Keratinocyte (primary cell): ENCODE results near the gene ZNF664. TPM values are rescaled to one million over a fixed set of nuclear protein-coding genes. Genes with fewer than 3 reads are reported as not detected.

ENCODE experiments used
- DNase-seq: peaks from one replicate; pipeline ENCODE4 v3.0.0-alpha.2; 2011; ENCODE audit warnings: low read depth, missing footprints, low spot score
- FAIRE-seq: peaks from 2 replicates; lab custom pipeline; 2011; peaks lifted over from hg19 to GRCh38; lab: Jason Lieb, UNC
- H2AFZ ChIP-seq: 2 replicates; pipeline ENCODE4 v1.6.0; 2012; ENCODE audit warnings: low read length, control low read depth, inconsistent platforms; ENCODE audit not compliant: control insufficient read depth
- H3K27ac ChIP-seq: 2 replicates; pipeline ENCODE4 v1.5.1; 2011; ENCODE audit warnings: low read length; ENCODE audit not compliant: control insufficient read depth, insufficient read depth
- H3K27me3 ChIP-seq: 3 replicates; pipeline ENCODE4 v1.6.0; 2011; ENCODE audit warnings: low read length; ENCODE audit not compliant: control insufficient read depth, insufficient read depth; ENCODE audit errors: extremely low read depth
- H3K36me3 ChIP-seq, 2 experiments: 2 replicates in 1 of 2; 3 replicates in 1 of 2; pipeline ENCODE4 v1.5.1; 2011; ENCODE audit warnings: low read length in 2 of 2, mild to moderate bottlenecking in 1 of 2; ENCODE audit not compliant: control insufficient read depth in 2 of 2, insufficient read depth in 2 of 2; ENCODE audit errors: extremely low read depth in 1 of 2
- H3K4me1 ChIP-seq: 3 replicates; pipeline ENCODE4 v1.5.1; 2011; ENCODE audit warnings: low read length; ENCODE audit not compliant: control insufficient read depth, insufficient read depth; ENCODE audit errors: extremely low read depth
- H3K4me2 ChIP-seq: 3 replicates; pipeline ENCODE4 v1.6.0; 2011; ENCODE audit warnings: low read depth, low read length; ENCODE audit not compliant: control insufficient read depth, insufficient read depth; ENCODE audit errors: extremely low read depth
- H3K4me3 ChIP-seq, 3 experiments: fragments of 200-600 bp in 1 of 3; sonication (generic) in 1 of 3; 2 replicates in 2 of 3; 3 replicates in 1 of 3; pipeline ENCODE4 v1.5.1; 2011 to 2016; ENCODE audit warnings: low read length in 3 of 3, mild to moderate bottlenecking in 3 of 3, control low read depth in 2 of 3, inconsistent platforms in 1 of 3, low read depth in 1 of 3, mixed read lengths in 1 of 3, mixed run types in 1 of 3, moderate library complexity in 1 of 3; ENCODE audit not compliant: control insufficient read depth in 2 of 3, insufficient read depth in 2 of 3; ENCODE audit errors: extremely low read depth in 1 of 3
- H3K79me2 ChIP-seq: 2 replicates; pipeline ENCODE4 v1.6.0; 2012; ENCODE audit warnings: low read length; ENCODE audit not compliant: control insufficient read depth, insufficient read depth
- H3K9ac ChIP-seq: 3 replicates; pipeline ENCODE4 v1.6.0; 2011; ENCODE audit warnings: low read length; ENCODE audit not compliant: control insufficient read depth, insufficient read depth; ENCODE audit errors: extremely low read depth
- H3K9me1 ChIP-seq: 3 replicates; pipeline ENCODE4 v1.6.0; 2011; ENCODE audit warnings: low read length; ENCODE audit not compliant: control insufficient read depth, insufficient read depth; ENCODE audit errors: extremely low read depth
- H3K9me3 ChIP-seq: 2 replicates; pipeline ENCODE4 v1.5.1; 2012; ENCODE audit warnings: low read depth, low read length; ENCODE audit not compliant: control insufficient read depth
- H4K20me1 ChIP-seq: 3 replicates; pipeline ENCODE4 v1.6.0; 2011; ENCODE audit warnings: low read length; ENCODE audit not compliant: control insufficient read depth, insufficient read depth; ENCODE audit errors: extremely low read depth
- EZH2 ChIP-seq: IDR thresholded peaks from one replicate; pipeline ENCODE4 v1.6.1; 2012; ENCODE audit warnings: inconsistent platforms, mild to moderate bottlenecking, low read length, moderate library complexity
- dilution Hi-C: fragments of 300-500 bp; cut with MboI; formaldehyde crosslinking; loops from one replicate; pipeline ENCODE4 v1.7.0; 2020; ENCODE audit warnings: low sequenced_read_pairs; ENCODE audit not compliant: extremely low pct_ligation_motif_present
- polyA plus RNA-seq, 5 experiments: library from polyadenylated mRNA; depleted of rRNA in 3 of 5; stranded (reverse) in 3 of 5; stranded (forward) in 1 of 5; unstranded in 1 of 5; fragments of >200 nt; gene quantifications; 1 replicate in 1 of 5; 2 replicates in 3 of 5; 3 replicates in 1 of 5; pipeline versions ENCODE4 v1.2.1 to v1.2.3, GENCODE V29; 2011 to 2012; ENCODE audit warnings: missing spikeins in 2 of 5, low read depth in 1 of 5, low replicate concordance in 1 of 5
- TF ChIP-seq, protein P1 (sequence below), 3 experiments: IDR thresholded peaks in 1 of 3; conservative IDR thresholded peaks in 1 of 3; optimal IDR thresholded peaks in 1 of 3; 2 replicates in 2 of 3; 3 replicates in 1 of 3; pipeline versions ENCODE3 to v1.5.1; 2011; ENCODE audit warnings: low read length in 3 of 3, mild to moderate bottlenecking in 3 of 3, moderate library complexity in 2 of 3, control low read depth in 1 of 3, inconsistent platforms in 1 of 3; ENCODE audit not compliant: insufficient read depth in 2 of 3; ENCODE audit errors: extremely low read depth in 1 of 3

Gene ZNF664
- polyA plus RNA-seq, 1 donor (not counting 4 experiments of a cell fraction or from before 2014, with no cell fraction given) = 48.7 TPM

- TF ChIP-seq EZH2 = no peak
- TF ChIP-seq, protein P1, sequence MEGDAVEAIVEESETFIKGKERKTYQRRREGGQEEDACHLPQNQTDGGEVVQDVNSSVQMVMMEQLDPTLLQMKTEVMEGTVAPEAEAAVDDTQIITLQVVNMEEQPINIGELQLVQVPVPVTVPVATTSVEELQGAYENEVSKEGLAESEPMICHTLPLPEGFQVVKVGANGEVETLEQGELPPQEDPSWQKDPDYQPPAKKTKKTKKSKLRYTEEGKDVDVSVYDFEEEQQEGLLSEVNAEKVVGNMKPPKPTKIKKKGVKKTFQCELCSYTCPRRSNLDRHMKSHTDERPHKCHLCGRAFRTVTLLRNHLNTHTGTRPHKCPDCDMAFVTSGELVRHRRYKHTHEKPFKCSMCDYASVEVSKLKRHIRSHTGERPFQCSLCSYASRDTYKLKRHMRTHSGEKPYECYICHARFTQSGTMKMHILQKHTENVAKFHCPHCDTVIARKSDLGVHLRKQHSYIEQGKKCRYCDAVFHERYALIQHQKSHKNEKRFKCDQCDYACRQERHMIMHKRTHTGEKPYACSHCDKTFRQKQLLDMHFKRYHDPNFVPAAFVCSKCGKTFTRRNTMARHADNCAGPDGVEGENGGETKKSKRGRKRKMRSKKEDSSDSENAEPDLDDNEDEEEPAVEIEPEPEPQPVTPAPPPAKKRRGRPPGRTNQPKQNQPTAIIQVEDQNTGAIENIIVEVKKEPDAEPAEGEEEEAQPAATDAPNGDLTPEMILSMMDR (optimal IDR thresholded peaks at IDR 0.05 in 1 of 3, IDR thresholded peaks at IDR 0.05 in 1 of 3, conservative IDR thresholded peaks at IDR 0.05 in 1 of 3; ENCODE audit: extremely low read depth in 1 of 3, insufficient read depth in 2 of 3, low read length in 3 of 3) = no peak
- peaks cover 9% of the 10 kb centered on the region for H3K4me1 ChIP-seq
- no peak for DNase-seq
- dilution Hi-C loops = no loop called here
- no peak overlapping the region for H3K4me2 ChIP-seq
- H3K9me3 ChIP-seq = no peaks in the 10 kb centered on the region
- H3K9ac ChIP-seq = no peak overlapping the region
- H3K27ac ChIP-seq = no peak overlapping the region
- no peaks in the 10 kb centered on the region for H3K9me1 ChIP-seq
- no peaks in the 10 kb centered on the region for H3K79me2 ChIP-seq
- H4K20me1 ChIP-seq = no peaks in the 10 kb centered on the region
- FAIRE-seq = no peak
- no peak overlapping the region for H2AFZ ChIP-seq
- peaks cover 8% of the 10 kb centered on the region for H3K27me3 ChIP-seq
- H3K4me3 ChIP-seq = no peak overlapping the region
- no peaks in the 10 kb centered on the region for H3K36me3 ChIP-seq
Observed at GRCh38 chr12:124030510-124030909, 57.5 kb downstream of the ZNF664 start.

DNA sequence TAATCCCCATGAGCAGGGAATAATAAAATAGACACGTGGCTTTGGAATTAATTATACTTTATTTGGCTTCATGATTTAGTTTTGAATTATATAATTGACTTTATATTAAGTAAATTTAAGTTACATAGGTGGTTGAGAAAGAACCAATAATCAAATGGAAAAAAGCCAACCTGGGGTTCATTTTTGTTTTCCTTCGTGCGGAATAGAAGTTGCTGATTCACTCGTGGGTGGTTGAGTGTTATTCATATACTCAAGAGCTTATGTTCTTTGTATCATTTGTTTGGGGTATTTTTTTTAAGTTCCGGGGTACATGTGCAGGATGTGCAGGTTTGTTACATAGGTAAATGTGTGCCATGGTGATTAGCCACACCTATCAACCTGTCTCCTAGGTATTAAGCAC is 58.0 kb downstream of the ZNF664 start:
- Histone ChIP-seq H3K4me1 (peaks cover 9% of the 10 kb centered on the region), H3K36me3 (no peaks in the 10 kb centered on the region), H4K20me1 (no peaks in the 10 kb centered on the region), H3K9me1 (no peaks in the 10 kb centered on the region), H3K4me2 (no peak overlapping the region), H3K27ac (no peak overlapping the region), H3K4me3 (no peak overlapping the region), H3K27me3 (peaks cover 8% of the 10 kb centered on the region), H3K9ac (no peak overlapping the region), H3K79me2 (no peaks in the 10 kb centered on the region), H3K9me3 (no peaks in the 10 kb centered on the region), H2AFZ (no peak overlapping the region)
- TF ChIP-seq, protein P1 (optimal IDR thresholded peaks at IDR 0.05 in 1 of 3, IDR thresholded peaks at IDR 0.05 in 1 of 3, conservative IDR thresholded peaks at IDR 0.05 in 1 of 3; ENCODE audit: extremely low read depth in 1 of 3, insufficient read depth in 2 of 3, low read length in 3 of 3) = no peak
- TF ChIP-seq EZH2 = no peak
- DNase-seq = no peak
- dilution Hi-C loops = no loop called here
- no peak for FAIRE-seq
